Measurements from ENCODE around the gene C19orf85. TPM values are rescaled to one million over a fixed set of nuclear protein-coding genes. Genes with fewer than 3 reads are reported as not detected.

The C19orf85 gene
- total and polyA plus RNA-seq, 2 experiments from 2014 or later, result 1.7 to 3.4 TPM

GRCh38 chr19:55477905-55478304, 13.4 kb upstream of the C19orf85 start:
- H3K27me3 ChIP-seq (ENCODE audit: insufficient read depth), result no peaks in the 10 kb centered on the region
- no peaks in the 10 kb centered on the region for H3K9me2 ChIP-seq (ENCODE audit: insufficient read depth)
- H3K4me1 Mint-ChIP-seq, result peaks cover 41% of the 10 kb centered on the region
- H3K4me2 ChIP-seq, result peak overlapping the region; percentile 80
- H2AFZ ChIP-seq, result no peak overlapping the region
- no peaks in the 10 kb centered on the region for H4K20me1 ChIP-seq (replicated peaks; ENCODE audit: insufficient read depth)
- no peak for TF ChIP-seq ETS1 (IDR thresholded peaks at IDR 0.05)
- no peak for TF ChIP-seq REST (IDR thresholded peaks at IDR 0.05; ENCODE audit: unreplicated experiment)
- no peak for TF ChIP-seq EZH2 (IDR thresholded peaks at IDR 0.05; ENCODE audit: low read depth, unreplicated experiment)
- TF ChIP-seq CREB1 (CRISPR knock-in tag; IDR thresholded peaks at IDR 0.05; ENCODE audit: low read depth), result no peak
- no peak for TF ChIP-seq JUNB (IDR thresholded peaks at IDR 0.05; ENCODE audit: unreplicated experiment)
- no peak for TF ChIP-seq EZH2phosphoT487 (IDR thresholded peaks at IDR 0.05; ENCODE audit: unreplicated experiment)
- TF ChIP-seq ZNF462 (CRISPR knock-in tag; IDR thresholded peaks at IDR 0.05), result no peak
- no peak for TF ChIP-seq NANOG (IDR thresholded peaks at IDR 0.05; ENCODE audit: borderline replicate concordance)
- no peak for TF ChIP-seq STAT1 (IDR thresholded peaks at IDR 0.05; ENCODE audit: unreplicated experiment)
- no peak for TF ChIP-seq POLR2AphosphoS5 (IDR thresholded peaks at IDR 0.05; ENCODE audit: low read depth)
- no peak for TF ChIP-seq ZNF114 (CRISPR knock-in tag; IDR thresholded peaks at IDR 0.05)
- TF ChIP-seq CTCF (conservative IDR thresholded peaks at IDR 0.05; ENCODE audit: low read depth in 2 of 2), result no peak
- TF ChIP-seq ZNF331 (CRISPR knock-in tag; IDR thresholded peaks at IDR 0.05; ENCODE audit: low read depth), result no peak
- peaks cover 9% of the 10 kb centered on the region; the same call in 2 of the 3 replicates for H3K36me3 Mint-ChIP-seq (ENCODE audit: low read depth)
- H3K9me3 Mint-ChIP-seq, result peaks cover 3% of the 10 kb centered on the region; the same call in 2 of the 3 replicates
- H3F3A ChIP-seq (replicated peaks; ENCODE audit: low read depth), result peaks cover 21% of the 10 kb centered on the region; the same call in 1 of the 2 replicates
- no peaks in the 10 kb centered on the region for H3K36me3 ChIP-seq (ENCODE audit: insufficient read depth)
- peaks cover 9% of the 10 kb centered on the region for H3K79me2 ChIP-seq (replicated peaks; ENCODE audit: insufficient read depth)
- DNase-seq (ENCODE audit: low spot score) (no peak), ATAC-seq (no peak)
- H3K4me3 Mint-ChIP-seq, result peak overlapping the region; percentile 40
- H3K27ac Mint-ChIP-seq, result peak overlapping the region; percentile 12; the same call in 1 of the 2 replicates
- H3K27ac ChIP-seq (ENCODE audit: low read depth), result no peak overlapping the region
- peaks cover 12% of the 10 kb centered on the region; the same call in 1 of the 2 replicates for H3K4me1 ChIP-seq (ENCODE audit: insufficient read depth)
- H3K4me3 ChIP-seq, result no peak overlapping the region; the same call in 1 of the 2 replicates
- H3K27me3 Mint-ChIP-seq (ENCODE audit: insufficient read depth, low read depth, poor library complexity), result peaks cover 23% of the 10 kb centered on the region
